D341Med (cell line): ENCODE results near the gene STRA6.

Source experiments
- DNase-seq: peaks from one replicate; pipeline ENCODE4 v3.0.0; 2012; ENCODE audit warnings: low spot score

The STRA6 gene

DNA sequence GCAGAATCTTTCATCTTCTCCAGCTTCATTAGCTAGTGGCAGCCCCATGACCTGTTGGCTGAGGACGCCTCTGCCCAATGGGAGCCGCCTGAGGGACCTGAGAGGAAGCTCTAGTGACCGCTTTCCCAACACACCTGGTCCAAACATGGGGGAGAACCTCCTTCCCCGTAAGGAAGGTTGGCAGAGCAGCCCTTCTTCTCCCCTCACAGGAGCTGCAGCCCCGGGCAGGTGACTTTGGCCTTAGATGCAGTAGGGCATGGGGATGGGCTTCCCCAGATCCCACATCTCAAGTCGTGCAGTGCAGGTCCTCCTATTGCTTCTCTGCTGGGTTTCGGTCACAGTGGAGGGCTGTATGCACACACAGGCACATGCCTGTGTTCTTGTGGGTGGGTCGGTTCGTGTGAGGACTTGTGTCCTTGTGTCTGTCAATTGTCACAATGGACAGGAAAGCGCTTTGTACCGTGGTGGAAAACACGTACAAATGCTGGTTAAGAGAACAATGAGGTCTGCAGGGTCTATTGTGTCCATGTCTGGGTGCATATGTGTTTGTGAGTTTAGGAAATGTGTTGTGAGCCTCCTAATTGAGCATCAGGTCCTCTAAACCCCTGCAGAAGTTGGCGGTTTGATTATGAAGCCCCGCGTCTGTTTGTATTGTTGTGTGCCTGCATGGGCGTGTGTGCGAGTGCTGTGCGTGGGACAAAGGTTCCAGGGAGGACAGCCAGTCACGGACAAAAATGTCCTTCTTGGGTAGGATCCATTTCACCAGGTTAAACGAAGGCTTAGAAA is 70.8 kb downstream of the STRA6 start:
- DNase-seq: no peak

DNA sequence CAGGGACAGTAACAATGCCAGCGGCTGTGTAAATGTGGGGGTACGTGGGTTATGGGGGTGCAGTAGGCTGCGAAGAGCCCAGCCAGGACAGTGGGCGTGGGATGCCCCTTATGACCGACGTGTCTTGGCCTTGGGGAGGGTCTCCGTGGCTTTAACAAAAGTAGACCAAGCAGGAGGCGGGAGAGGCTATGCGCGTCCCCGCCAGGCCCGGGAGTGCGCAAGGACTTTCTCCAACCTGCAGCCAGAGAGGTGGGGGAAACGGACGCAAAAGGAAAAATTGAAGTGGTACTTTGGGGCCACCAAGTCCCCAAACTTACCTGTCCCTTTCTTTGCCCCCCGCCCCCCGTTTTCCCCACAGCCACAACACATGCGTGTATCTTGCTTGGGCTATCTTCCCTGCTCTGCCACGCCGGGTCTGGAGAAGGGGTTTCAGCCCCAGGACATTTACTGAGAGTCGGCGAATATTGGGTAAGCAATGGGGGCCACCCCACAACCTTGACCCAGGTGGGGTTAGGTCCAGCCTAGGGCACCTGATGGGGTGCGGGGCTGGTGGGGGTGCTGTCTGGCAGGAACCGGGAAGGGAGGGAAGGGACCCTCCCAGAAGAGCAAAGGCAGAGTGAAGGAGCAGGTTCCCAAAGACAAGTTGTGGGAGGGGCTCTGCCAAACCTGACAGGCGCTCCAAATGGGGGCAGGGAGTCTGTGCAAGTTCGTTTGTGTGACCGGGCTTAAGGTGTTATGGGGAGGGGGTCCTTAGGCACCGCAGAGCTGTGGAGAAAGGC is 71.5 kb downstream of the STRA6 start:
- DNase-seq: no peak

DNA sequence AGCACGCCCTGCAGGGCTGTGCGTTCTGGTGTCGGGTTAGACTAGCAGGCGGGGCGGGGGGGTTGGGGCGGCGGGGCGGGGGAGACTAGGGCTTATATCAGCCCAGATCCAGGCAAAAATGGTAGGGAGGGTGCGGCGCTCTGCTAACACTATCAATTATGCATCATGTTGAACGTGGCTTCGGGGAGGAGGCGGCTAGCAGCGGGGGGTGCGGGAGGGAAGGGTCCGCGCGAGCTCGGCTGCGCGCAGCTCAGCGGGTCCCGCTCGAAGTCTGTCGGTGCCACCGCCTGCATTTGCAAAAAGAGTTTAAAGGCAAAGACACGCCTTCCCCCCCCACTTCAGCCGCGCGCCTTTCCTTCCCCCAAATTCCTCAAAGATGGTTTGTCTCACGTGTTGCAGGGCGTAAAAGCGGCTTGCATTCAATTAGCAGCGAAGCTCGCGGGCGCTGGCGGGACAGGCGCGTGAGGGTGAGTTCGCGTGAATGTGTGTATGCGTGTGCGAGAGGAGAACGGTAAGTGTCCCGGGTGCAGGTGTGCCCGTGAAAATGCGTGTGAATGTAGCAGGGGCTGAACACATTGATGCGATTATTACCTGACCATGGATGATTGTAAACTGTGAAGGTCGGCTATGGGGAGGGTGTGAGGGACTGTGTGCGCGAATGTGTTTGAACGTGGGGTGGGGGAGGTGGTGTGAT is 72.3 kb downstream of the STRA6 start, which contains the start of gene ISLR2:
Gene ISLR2, plus strand, starts transcription at position 432 of the 694 bp plus-strand sequence. CDS start 2,169 bp downstream, outside the sequence.
- peak; percentile 29 for DNase-seq

GRCh38 chr15:74129586-74130154 is 72.9 kb downstream of the STRA6 start:
- DNase-seq: no peak
